PC-3 (cell line): Measurements from ENCODE around the gene ZDHHC8. TPM values are rescaled to one million over a fixed set of nuclear protein-coding genes. Genes with fewer than 3 reads are reported as not detected.

Experiments
- ATAC-seq: fragments of 200-7000 bp; cut with Tn5 transposase; 2 replicates; pipeline ENCODE4 v1.9.1; 2020; ENCODE audit warnings: mild to moderate bottlenecking, moderate library complexity
- BruUV-seq: library from RNA; stranded (reverse); fragments of 400-500 nt; replicated peaks from 2 replicates; lab custom pipeline; 2021; lab: Mats Ljungman, UMichigan
- CTCF ChIA-PET: fragments of 300-600 bp; sonication (Branson Sonifier 250); formaldehyde crosslinking; loops from one replicate; lab custom pipeline; 2022; ENCODE audit warnings: antibody characterized with exemption; lab: Charles Lee
- POLR2A ChIA-PET: fragments of 300-600 bp; sonication (Branson Sonifier 250); formaldehyde crosslinking; loops from one replicate; lab custom pipeline; 2022; ENCODE audit warnings: antibody characterized with exemption; ENCODE audit not compliant: unreplicated experiment; lab: Charles Lee
- DNase-seq: peaks from one replicate; pipeline ENCODE4 v3.0.0-alpha.2; 2015
- H2AFZ ChIP-seq: fragments of 300-600 bp; sonication (generic); 2 replicates; pipeline ENCODE4 v1.6.0; 2016; ENCODE audit warnings: antibody characterized with exemption, low read length
- H3F3A ChIP-seq: fragments of 300-600 bp; sonication (generic); one replicate; pipeline ENCODE4 v1.6.0; 2017; ENCODE audit warnings: antibody characterized with exemption, low read length, control low read depth, mild to moderate bottlenecking; ENCODE audit not compliant: unreplicated experiment
- H3K27ac ChIP-seq: fragments of 300-600 bp; sonication (generic); 2 replicates; pipeline ENCODE4 v1.5.1; 2016; ENCODE audit warnings: mild to moderate bottlenecking, low read length
- H3K27me3 ChIP-seq: fragments of 300-600 bp; sonication (generic); 2 replicates; pipeline ENCODE4 v1.6.1; 2016; ENCODE audit warnings: low read length, mixed read lengths
- H3K36me3 ChIP-seq: fragments of 300-600 bp; sonication (generic); 2 replicates; pipeline ENCODE4 v1.6.1; 2016; ENCODE audit warnings: low read depth, mixed run types, low read length, mixed read lengths
- H3K4me1 ChIP-seq: fragments of 300-600 bp; sonication (generic); 2 replicates; pipeline ENCODE4 v1.5.1; 2016; ENCODE audit warnings: low read length; ENCODE audit not compliant: insufficient read depth
- H3K4me2 ChIP-seq: fragments of 300-600 bp; sonication (generic); 2 replicates; pipeline ENCODE4 v1.6.0; 2016; ENCODE audit warnings: low read length
- H3K4me3 ChIP-seq: fragments of 300-600 bp; sonication (generic); 2 replicates; pipeline ENCODE4 v1.5.1; 2016; ENCODE audit warnings: mild to moderate bottlenecking, low read length, mixed read lengths
- H3K79me2 ChIP-seq: fragments of 300-600 bp; sonication (generic); 2 replicates; pipeline ENCODE4 v1.6.1; 2017; ENCODE audit warnings: low read length, mixed read lengths
- H3K9ac ChIP-seq: fragments of 300-600 bp; sonication (generic); 2 replicates; pipeline ENCODE4 v1.6.0; 2016; ENCODE audit warnings: mild to moderate bottlenecking, low read length
- H3K9me2 ChIP-seq: fragments of 300-600 bp; sonication (generic); replicated peaks from 2 replicates; pipeline ENCODE4 v1.6.1; 2016; ENCODE audit warnings: mixed run types, low read length, mixed read lengths
- H3K9me3 ChIP-seq: fragments of 300-600 bp; sonication (generic); 2 replicates; pipeline ENCODE4 v1.6.1; 2016; ENCODE audit warnings: low read length, mixed read lengths
- H4K20me1 ChIP-seq: fragments of 300-600 bp; sonication (generic); 2 replicates; pipeline ENCODE4 v1.6.1; 2016; ENCODE audit warnings: low read length, mixed read lengths
- EZH2 ChIP-seq: fragments of 300-600 bp; sonication (generic); IDR thresholded peaks from one replicate; pipeline ENCODE4 v1.6.1; 2017; ENCODE audit warnings: antibody characterized with exemption, mild to moderate bottlenecking, low read length; ENCODE audit not compliant: unreplicated experiment
- EZH2phosphoT487 ChIP-seq: fragments of 300-600 bp; sonication (generic); IDR thresholded peaks from 2 replicates; pipeline ENCODE4 v1.6.1; 2018; ENCODE audit warnings: mild to moderate bottlenecking, antibody characterized with exemption, low read length, borderline replicate concordance
- intact Hi-C: fragments of 100-400 bp; cut with micrococcal nuclease; formaldehyde crosslinking; loops from 2 replicates; pipeline ENCODE4 v1.9.0; 2023
- total RNA-seq: library from RNA; depleted of rRNA; stranded (reverse); fragments of >200 nt; gene quantifications from 2 replicates; pipeline ENCODE4 v1.2.3, GENCODE V29; 2014
- TF ChIP-seq, protein P1 (sequence below): fragments of 300-600 bp; sonication (generic); conservative IDR thresholded peaks from 2 replicates; pipeline ENCODE4 v1.5.1; 2017; ENCODE audit warnings: antibody characterized with exemption, low read depth, mild to moderate bottlenecking, low read length

Gene ZDHHC8
- total RNA-seq, 1 experiment from 2014 or later, result 24.6 TPM

DNA sequence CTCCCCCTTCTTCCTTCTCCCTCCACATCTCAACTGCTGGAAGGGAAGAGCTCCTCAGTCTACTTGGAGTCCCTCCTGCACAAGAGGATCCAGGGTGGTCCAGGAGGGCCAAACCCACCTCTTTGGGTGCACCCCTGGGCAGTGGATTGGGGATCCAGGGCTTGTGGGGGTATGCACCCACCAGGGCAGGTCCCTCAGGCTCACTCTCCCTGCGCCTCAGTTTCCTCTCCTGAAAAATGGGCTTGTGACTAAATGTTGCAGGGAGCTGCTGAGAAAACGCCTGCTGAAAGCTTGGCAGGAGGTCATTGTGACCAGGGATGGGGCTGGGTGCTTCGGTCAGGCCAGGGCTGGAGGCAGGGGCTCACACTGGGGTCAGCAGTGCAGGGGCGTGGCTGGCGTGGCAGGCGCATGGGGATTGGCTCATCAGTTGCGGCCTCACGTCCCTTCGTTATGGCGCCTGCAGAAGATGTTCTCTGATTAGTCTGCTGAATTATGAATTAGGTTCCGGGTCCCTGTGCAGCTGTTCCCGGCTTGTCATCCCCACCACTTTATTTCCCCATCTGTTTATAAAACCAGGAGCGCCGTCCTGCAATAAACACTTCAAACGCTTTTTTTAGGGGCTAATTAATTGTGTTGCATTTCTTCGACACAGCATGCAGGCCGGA lies 44.9 kb downstream of the ZDHHC8 start:
- CTCF ChIA-PET, result interaction anchor here (0.7 kb wide), 1 partner anchor 47 kb away, joined by 3 read pairs; no protein-coding TSS in a partner anchor
- BruUV-seq, result no TSS peak
- DNase-seq, result no peak
- Histone ChIP-seq H3K4me3 (no peak overlapping the region), H3F3A (no peaks in the 10 kb centered on the region), H3K9me3 (no peaks in the 10 kb centered on the region), H3K4me1 (no peaks in the 10 kb centered on the region), H3K36me3 (no peaks in the 10 kb centered on the region), H4K20me1 (no peaks in the 10 kb centered on the region), H3K79me2 (no peaks in the 10 kb centered on the region), H3K27ac (no peak overlapping the region), H3K9me2 (no peaks in the 10 kb centered on the region), H3K4me2 (no peak overlapping the region), H3K9ac (no peak overlapping the region), H3K27me3 (no peaks in the 10 kb centered on the region), H2AFZ (no peak overlapping the region)
- no peak for ATAC-seq
- intact Hi-C loops, result no loop called here
- no peak for TF ChIP-seq EZH2phosphoT487
- TF ChIP-seq EZH2, result no peak
- TF ChIP-seq, protein P1, sequence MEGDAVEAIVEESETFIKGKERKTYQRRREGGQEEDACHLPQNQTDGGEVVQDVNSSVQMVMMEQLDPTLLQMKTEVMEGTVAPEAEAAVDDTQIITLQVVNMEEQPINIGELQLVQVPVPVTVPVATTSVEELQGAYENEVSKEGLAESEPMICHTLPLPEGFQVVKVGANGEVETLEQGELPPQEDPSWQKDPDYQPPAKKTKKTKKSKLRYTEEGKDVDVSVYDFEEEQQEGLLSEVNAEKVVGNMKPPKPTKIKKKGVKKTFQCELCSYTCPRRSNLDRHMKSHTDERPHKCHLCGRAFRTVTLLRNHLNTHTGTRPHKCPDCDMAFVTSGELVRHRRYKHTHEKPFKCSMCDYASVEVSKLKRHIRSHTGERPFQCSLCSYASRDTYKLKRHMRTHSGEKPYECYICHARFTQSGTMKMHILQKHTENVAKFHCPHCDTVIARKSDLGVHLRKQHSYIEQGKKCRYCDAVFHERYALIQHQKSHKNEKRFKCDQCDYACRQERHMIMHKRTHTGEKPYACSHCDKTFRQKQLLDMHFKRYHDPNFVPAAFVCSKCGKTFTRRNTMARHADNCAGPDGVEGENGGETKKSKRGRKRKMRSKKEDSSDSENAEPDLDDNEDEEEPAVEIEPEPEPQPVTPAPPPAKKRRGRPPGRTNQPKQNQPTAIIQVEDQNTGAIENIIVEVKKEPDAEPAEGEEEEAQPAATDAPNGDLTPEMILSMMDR, result no peak
- POLR2A ChIA-PET, result no interaction called here

DNA sequence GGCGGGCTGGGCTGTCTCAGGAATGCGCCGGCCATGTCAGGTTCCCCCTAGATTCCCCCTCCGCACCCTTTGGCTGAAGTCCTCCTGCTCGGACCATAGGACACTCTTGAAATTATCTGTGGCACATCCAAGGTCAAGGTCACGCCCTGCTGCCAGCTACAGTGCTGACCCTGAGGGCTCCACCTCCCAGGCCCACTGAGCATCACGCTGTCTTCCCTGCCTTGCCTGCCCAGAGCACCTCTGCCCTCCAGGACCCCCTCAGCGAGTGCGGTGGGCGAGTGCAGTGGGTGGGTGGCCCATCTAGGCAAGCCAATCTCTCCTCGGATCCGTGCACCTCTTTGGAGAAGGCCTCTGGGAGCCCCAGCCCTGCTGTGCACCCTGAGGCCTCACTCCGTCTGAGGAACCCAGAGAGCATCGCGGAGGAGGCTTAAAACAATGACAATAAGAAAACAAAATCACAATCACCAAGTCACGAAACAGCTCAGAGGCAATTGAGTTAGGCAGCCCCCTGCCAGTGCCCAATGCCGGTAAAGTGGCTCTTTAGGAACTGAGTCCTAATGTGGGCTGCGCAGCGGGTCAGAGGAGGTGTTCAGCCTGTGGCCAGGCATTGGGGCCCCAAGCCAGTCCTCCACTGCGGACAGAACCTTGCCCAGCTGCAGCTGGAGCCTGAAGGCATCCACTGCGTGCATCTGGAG lies 45.8 kb downstream of the ZDHHC8 start:
- H3K27me3 ChIP-seq, result no peaks in the 10 kb centered on the region
- no peaks in the 10 kb centered on the region for H3K79me2 ChIP-seq
- no peaks in the 10 kb centered on the region for H3K36me3 ChIP-seq
- DNase-seq, result no peak
- H3F3A ChIP-seq, result no peaks in the 10 kb centered on the region
- TF ChIP-seq EZH2 (no peak), EZH2phosphoT487 (no peak)
- TF ChIP-seq, protein P1, result no peak
- H4K20me1 ChIP-seq, result no peaks in the 10 kb centered on the region
- no peak overlapping the region for H2AFZ ChIP-seq
- POLR2A ChIA-PET, result no interaction called here
- H3K9ac ChIP-seq, result no peak overlapping the region
- intact Hi-C loops, result no loop called here
- H3K9me2 ChIP-seq, result no peaks in the 10 kb centered on the region
- no peaks in the 10 kb centered on the region for H3K9me3 ChIP-seq
- ATAC-seq, result no peak
- H3K4me1 ChIP-seq, result no peaks in the 10 kb centered on the region
- no TSS peak for BruUV-seq
- H3K4me3 ChIP-seq, result no peak overlapping the region
- CTCF ChIA-PET, result no interaction called here
- no peak overlapping the region for H3K4me2 ChIP-seq
- H3K27ac ChIP-seq, result no peak overlapping the region
